GM23248 (cell line): ENCODE data around the gene CLEC12A. TPM values are rescaled to one million over a fixed set of nuclear protein-coding genes. Genes with fewer than 3 reads are reported as not detected.

Experiments
- DNase-seq: peaks from one replicate; pipeline ENCODE4 v3.0.0-alpha.2; 2015
- H2AFZ ChIP-seq: fragments of 200-600 bp; sonication (generic); 2 replicates; pipeline ENCODE4 v1.6.1; 2016; ENCODE audit warnings: antibody characterized with exemption
- H3F3A ChIP-seq: fragments of 200-600 bp; sonication (generic); 2 replicates; pipeline ENCODE4 v1.6.1; 2016; ENCODE audit warnings: mild to moderate bottlenecking, antibody characterized with exemption, mixed run types; ENCODE audit not compliant: insufficient read depth
- H3K27ac ChIP-seq: fragments of 200-600 bp; sonication (generic); 2 replicates; pipeline ENCODE4 v1.5.1; 2016; ENCODE audit warnings: mild to moderate bottlenecking
- H3K27me3 ChIP-seq: fragments of 200-600 bp; sonication (generic); replicated peaks from 2 replicates; pipeline ENCODE4 v1.6.1; 2016; ENCODE audit warnings: mild to moderate bottlenecking; ENCODE audit not compliant: insufficient read depth
- H3K36me3 ChIP-seq: fragments of 200-600 bp; sonication (generic); 2 replicates; pipeline ENCODE4 v1.6.1; 2016; ENCODE audit warnings: low read depth, mild to moderate bottlenecking
- H3K4me1 ChIP-seq: fragments of 200-600 bp; sonication (generic); 2 replicates; pipeline ENCODE4 v1.6.1; 2016; ENCODE audit warnings: mild to moderate bottlenecking; ENCODE audit not compliant: insufficient read depth
- H3K4me2 ChIP-seq: fragments of 200-600 bp; sonication (generic); one replicate; pipeline ENCODE4 v1.6.1; 2016; ENCODE audit warnings: mild to moderate bottlenecking; ENCODE audit not compliant: unreplicated experiment
- H3K4me3 ChIP-seq: fragments of 200-600 bp; sonication (generic); 2 replicates; pipeline ENCODE4 v1.5.1; 2016; ENCODE audit warnings: mild to moderate bottlenecking
- H3K79me2 ChIP-seq: fragments of 200-600 bp; sonication (generic); 2 replicates; pipeline ENCODE4 v1.6.1; 2016; ENCODE audit warnings: mild to moderate bottlenecking; ENCODE audit not compliant: insufficient read depth
- H3K9ac ChIP-seq: fragments of 200-600 bp; sonication (generic); 2 replicates; pipeline ENCODE4 v1.6.1; 2016; ENCODE audit warnings: mild to moderate bottlenecking
- H3K9me2 ChIP-seq: fragments of 200-600 bp; sonication (generic); 2 replicates; pipeline ENCODE4 v1.6.1; 2016; ENCODE audit warnings: mixed run types, mild to moderate bottlenecking, moderate library complexity; ENCODE audit not compliant: insufficient read depth
- H3K9me3 ChIP-seq: fragments of 200-600 bp; sonication (generic); one replicate; pipeline ENCODE4 v1.6.1; 2017; ENCODE audit warnings: low read depth
- H4K20me1 ChIP-seq: fragments of 200-600 bp; sonication (generic); 2 replicates; pipeline ENCODE4 v1.6.0; 2016; ENCODE audit not compliant: insufficient read depth
- EZH2 ChIP-seq: fragments of 200-600 bp; sonication (generic); IDR thresholded peaks from 2 replicates; pipeline ENCODE4 v1.6.1; 2018; ENCODE audit warnings: antibody characterized with exemption, mild to moderate bottlenecking; ENCODE audit not compliant: insufficient read depth, poor library complexity, severe bottlenecking
- EZH2phosphoT487 ChIP-seq: fragments of 200-600 bp; sonication (generic); IDR thresholded peaks from 2 replicates; pipeline ENCODE4 v1.6.1; 2018; ENCODE audit warnings: antibody characterized with exemption, moderate library complexity, mild to moderate bottlenecking, low read depth; ENCODE audit not compliant: insufficient read depth
- WGBS, 2 experiments: methylation state at CpG; one replicate each; pipeline ENCODE4 v1.1.6; 2015 to 2017; ENCODE audit warnings: low lambda C conversion rate in 2 of 2, low coverage in 1 of 2; ENCODE audit errors: missing lambda C conversion rate in 2 of 2; 5-methylcytosine and 5-hydroxymethylcytosine counted together
- in situ Hi-C: fragments of 300-500 bp; cut with MboI; formaldehyde crosslinking; loops from 2 replicates; pipeline ENCODE4 v1.15.0; 2020
- polyA plus RNA-seq: library from polyadenylated mRNA; unstranded; fragments of >200 nt; fragmentation: Nextera tagmentation; extraction: Ambion mirVana; gene quantifications from 2 replicates; pipeline ENCODE4 v1.2.1, GENCODE V29; 2016
- total RNA-seq: library from RNA; depleted of rRNA; stranded (reverse); fragments of >200 nt; shearing (Covaris generic); gene quantifications from 2 replicates; pipeline ENCODE4 v1.2.3, GENCODE V29; 2014; rRNA removed

The CLEC12A gene
- total and polyA plus RNA-seq, 2 experiments from 2014 or later, result not detected

DNA sequence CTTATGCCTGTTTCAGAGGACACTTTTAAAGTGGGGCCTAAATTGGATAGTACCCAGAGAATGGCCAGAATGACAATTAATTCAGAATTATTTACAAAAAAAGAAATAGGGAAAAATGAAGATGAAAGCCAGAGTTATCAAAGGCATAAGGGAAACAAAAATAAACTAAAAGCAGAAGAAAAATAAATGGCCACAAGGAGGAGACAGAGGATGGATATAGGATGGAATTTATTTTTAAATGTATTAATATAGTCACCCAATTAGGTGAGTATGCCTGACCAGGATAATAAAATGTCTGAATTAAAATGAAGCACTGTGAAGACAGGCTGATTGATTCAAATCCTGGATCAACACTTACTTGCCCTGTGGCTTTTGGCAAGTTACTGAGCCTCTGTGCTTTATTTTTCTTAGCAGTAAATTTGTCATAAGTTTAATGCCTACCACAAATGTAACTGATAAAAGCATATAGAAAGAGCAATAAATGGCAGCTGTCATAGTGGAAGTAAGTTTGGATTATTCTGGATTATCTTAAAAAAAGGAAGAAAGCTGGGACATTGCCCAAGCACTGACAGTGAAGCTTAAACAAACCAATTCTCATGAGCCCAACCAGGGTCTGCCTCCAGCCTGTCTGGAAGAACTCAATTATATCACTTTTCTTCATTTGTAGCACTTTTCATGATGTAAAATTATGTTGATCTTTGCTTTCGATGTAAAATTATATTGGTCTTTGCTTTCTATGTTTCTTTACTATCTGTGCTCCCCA, 62.8 kb downstream of the CLEC12A start:
- DNase-seq, result peak; percentile 48
- Histone ChIP-seq H3K27ac (no peak overlapping the region), H3K36me3 (no peaks in the 10 kb centered on the region), H3K9me2 (no peaks in the 10 kb centered on the region), H2AFZ (no peak overlapping the region), H3K9ac (no peak overlapping the region), H4K20me1 (no peaks in the 10 kb centered on the region), H3K4me2 (no peak overlapping the region), H3K4me3 (no peak overlapping the region), H3K27me3 (no peaks in the 10 kb centered on the region), H3K9me3 (no peaks in the 10 kb centered on the region), H3K4me1 (peaks cover 10% of the 10 kb centered on the region), H3F3A (peaks cover 19% of the 10 kb centered on the region), H3K79me2 (no peaks in the 10 kb centered on the region)
- TF ChIP-seq EZH2 (no peak), EZH2phosphoT487 (no peak)
- WGBS, 2 experiments, result 37 to 43% methylated on average over 1 of the region's 1 CpG
- in situ Hi-C loops, result no loop called here

Other genes with a start within 250 kb of the CLEC12A start
- gene CLECL1, start 238.3 kb upstream of the CLEC12A start, total RNA-seq, result not detected in 2 replicates
- gene CLECL1, start 238.3 kb upstream of the CLEC12A start, polyA plus RNA-seq, result not detected in 2 replicates
- not detected in 2 replicates for gene CD69, start 210.5 kb upstream of the CLEC12A start, total RNA-seq
- gene CD69, start 210.5 kb upstream of the CLEC12A start, polyA plus RNA-seq, result not detected in 2 replicates
- gene KLRF1, start 143.9 kb upstream of the CLEC12A start, total RNA-seq, result not detected in 2 replicates
- not detected in 2 replicates for gene KLRF1, start 143.9 kb upstream of the CLEC12A start, polyA plus RNA-seq
- 6.2 and 7.2 TPM in 2 replicates for gene CLEC2B, start 102.1 kb upstream of the CLEC12A start, total RNA-seq
- 11.7 and 12.2 TPM in 2 replicates for gene CLEC2B, start 102.1 kb upstream of the CLEC12A start, polyA plus RNA-seq
- not detected in 2 replicates for gene KLRF2, start 89.9 kb upstream of the CLEC12A start, total RNA-seq
- not detected in 2 replicates for gene KLRF2, start 89.9 kb upstream of the CLEC12A start, polyA plus RNA-seq
- not detected in 2 replicates for gene CLEC2A, start 39.0 kb upstream of the CLEC12A start, total RNA-seq
- gene CLEC2A, start 39.0 kb upstream of the CLEC12A start, polyA plus RNA-seq, result not detected in 2 replicates
- not detected in 2 replicates for gene CLEC1B, start 27.7 kb downstream of the CLEC12A start, total RNA-seq
- gene CLEC1B, start 27.7 kb downstream of the CLEC12A start, polyA plus RNA-seq, result not detected in 2 replicates
- gene CLEC12B, start 39.2 kb downstream of the CLEC12A start, total RNA-seq, result not detected in 2 replicates
- gene CLEC12B, start 39.2 kb downstream of the CLEC12A start, polyA plus RNA-seq, result not detected in 2 replicates
- not detected in 2 replicates for gene CLEC9A, start 59.3 kb downstream of the CLEC12A start, total RNA-seq
- gene CLEC9A, start 59.3 kb downstream of the CLEC12A start, polyA plus RNA-seq, result not detected in 2 replicates
- not detected in 2 replicates for gene CLEC1A, start 127.6 kb downstream of the CLEC12A start, total RNA-seq
- gene CLEC1A, start 127.6 kb downstream of the CLEC12A start, polyA plus RNA-seq, result not detected in 2 replicates
- not detected in 2 replicates for gene CLEC7A, start 158.8 kb downstream of the CLEC12A start, total RNA-seq
- gene CLEC7A, start 158.8 kb downstream of the CLEC12A start, polyA plus RNA-seq, result not detected in 2 replicates
- 6.3 and 6.8 TPM in 2 replicates for gene OLR1, start 200.7 kb downstream of the CLEC12A start, total RNA-seq
- gene OLR1, start 200.7 kb downstream of the CLEC12A start, polyA plus RNA-seq, result 4.4 and 4.6 TPM in 2 replicates
- 6.7 TPM in 1 of 2 replicates, not detected in the other for gene TMEM52B, start 207.6 kb downstream of the CLEC12A start, total RNA-seq
- gene TMEM52B, start 207.6 kb downstream of the CLEC12A start, polyA plus RNA-seq, result 0.25 and 0.98 TPM in 2 replicates
- gene GABARAPL1, start 241.5 kb downstream of the CLEC12A start, total RNA-seq, result 98.6 and 127 TPM in 2 replicates
- 94.9 and 97.4 TPM in 2 replicates for gene GABARAPL1, start 241.5 kb downstream of the CLEC12A start, polyA plus RNA-seq